Measurements from ENCODE around the gene S1PR3. TPM values are rescaled to one million over a fixed set of nuclear protein-coding genes. Genes with fewer than 3 reads are reported as not detected.

The S1PR3 gene
- total and polyA plus RNA-seq, 12 donors, result 3.6 to 61.6 (median 13.3) TPM

DNA sequence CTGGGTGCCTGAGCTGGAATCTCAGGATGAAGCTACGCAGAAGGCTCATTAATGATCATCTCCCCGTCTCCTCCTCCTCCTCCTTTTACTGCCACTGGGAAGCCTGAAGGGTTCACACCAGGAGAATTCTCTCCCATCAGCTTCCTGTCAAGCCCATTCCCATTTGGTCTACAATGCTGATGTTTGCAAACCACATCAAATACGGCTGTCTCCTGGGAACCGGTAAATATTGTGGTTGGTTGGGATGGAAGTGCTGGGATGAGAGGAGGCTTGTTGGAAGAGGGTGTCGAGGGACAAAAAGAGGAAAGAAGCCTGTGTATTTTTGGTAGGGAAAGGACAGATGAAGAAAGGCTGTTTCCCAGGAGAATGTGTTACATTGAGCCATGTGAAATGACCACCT lies 13.2 kb upstream of the S1PR3 start:
- DNase-seq, result no peak
- peak in 3 of 8 donors; percentile 42 to 88 (median 87) for ATAC-seq
- peaks cover 0 to 21% (median 0%) of the 10 kb centered on the region in 11 donors for H3K9me3 ChIP-seq
- no peaks in the 10 kb centered on the region for H3K36me3 ChIP-seq
- H3K4me1 ChIP-seq, result peaks cover 0 to 19% (median 2%) of the 10 kb centered on the region in 9 donors
- WGBS, 2 donors, result 47 to 60% methylated on average over 5 of the region's 5 CpGs
- H3K27me3 ChIP-seq, result no peaks in the 10 kb centered on the region
- intact Hi-C loops (cut with DNase I), result loop anchor here in 1 of 10 donors (10.0 kb wide), 1 partner anchor 193 kb away; no protein-coding TSS in a partner anchor
- TF ChIP-seq, protein P1, sequence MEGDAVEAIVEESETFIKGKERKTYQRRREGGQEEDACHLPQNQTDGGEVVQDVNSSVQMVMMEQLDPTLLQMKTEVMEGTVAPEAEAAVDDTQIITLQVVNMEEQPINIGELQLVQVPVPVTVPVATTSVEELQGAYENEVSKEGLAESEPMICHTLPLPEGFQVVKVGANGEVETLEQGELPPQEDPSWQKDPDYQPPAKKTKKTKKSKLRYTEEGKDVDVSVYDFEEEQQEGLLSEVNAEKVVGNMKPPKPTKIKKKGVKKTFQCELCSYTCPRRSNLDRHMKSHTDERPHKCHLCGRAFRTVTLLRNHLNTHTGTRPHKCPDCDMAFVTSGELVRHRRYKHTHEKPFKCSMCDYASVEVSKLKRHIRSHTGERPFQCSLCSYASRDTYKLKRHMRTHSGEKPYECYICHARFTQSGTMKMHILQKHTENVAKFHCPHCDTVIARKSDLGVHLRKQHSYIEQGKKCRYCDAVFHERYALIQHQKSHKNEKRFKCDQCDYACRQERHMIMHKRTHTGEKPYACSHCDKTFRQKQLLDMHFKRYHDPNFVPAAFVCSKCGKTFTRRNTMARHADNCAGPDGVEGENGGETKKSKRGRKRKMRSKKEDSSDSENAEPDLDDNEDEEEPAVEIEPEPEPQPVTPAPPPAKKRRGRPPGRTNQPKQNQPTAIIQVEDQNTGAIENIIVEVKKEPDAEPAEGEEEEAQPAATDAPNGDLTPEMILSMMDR (IDR thresholded peaks at IDR 0.05), result no peak
- no peak overlapping the region for H3K4me3 ChIP-seq
- no peak overlapping the region for H3K27ac ChIP-seq

DNA sequence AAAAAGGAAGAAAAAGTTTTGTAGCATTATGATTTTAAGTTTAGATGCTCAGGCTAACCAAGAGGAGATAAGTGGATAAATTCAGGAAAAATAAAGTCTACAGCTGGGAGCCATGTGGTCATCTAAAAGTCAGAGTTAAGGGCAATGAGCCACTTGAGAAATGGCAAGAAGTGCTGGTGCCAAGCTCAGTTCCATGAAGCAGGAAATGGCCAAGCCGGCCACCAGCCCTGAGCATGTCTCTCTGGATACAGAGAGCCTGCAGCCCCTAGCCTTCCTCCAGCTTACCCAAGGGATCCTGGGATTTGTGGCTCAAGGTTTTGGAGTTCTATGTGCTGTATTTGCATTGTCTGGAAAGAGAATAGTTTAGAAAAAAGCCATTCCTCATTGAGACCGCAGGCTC lies 12.2 kb upstream of the S1PR3 start:
- Histone ChIP-seq H3K27ac (no peak overlapping the region), H3K4me3 (no peak overlapping the region), H3K36me3 (no peaks in the 10 kb centered on the region), H3K27me3 (no peaks in the 10 kb centered on the region), H3K4me1 (peaks cover 0 to 19% (median 2%) of the 10 kb centered on the region in 9 donors), H3K9me3 (peaks cover 0 to 19% (median 0%) of the 10 kb centered on the region in 11 donors)
- WGBS, 2 donors, result 76 to 79% methylated on average over 2 of the region's 2 CpGs
- ATAC-seq (peak in 1 of 8 donors; percentile 33), DNase-seq (no peak)
- intact Hi-C loops (cut with DNase I), result loop anchor here in 1 of 10 donors (10.0 kb wide), 1 partner anchor 194 kb away; no protein-coding TSS in a partner anchor
- TF ChIP-seq, protein P1 (IDR thresholded peaks at IDR 0.05), result no peak

DNA sequence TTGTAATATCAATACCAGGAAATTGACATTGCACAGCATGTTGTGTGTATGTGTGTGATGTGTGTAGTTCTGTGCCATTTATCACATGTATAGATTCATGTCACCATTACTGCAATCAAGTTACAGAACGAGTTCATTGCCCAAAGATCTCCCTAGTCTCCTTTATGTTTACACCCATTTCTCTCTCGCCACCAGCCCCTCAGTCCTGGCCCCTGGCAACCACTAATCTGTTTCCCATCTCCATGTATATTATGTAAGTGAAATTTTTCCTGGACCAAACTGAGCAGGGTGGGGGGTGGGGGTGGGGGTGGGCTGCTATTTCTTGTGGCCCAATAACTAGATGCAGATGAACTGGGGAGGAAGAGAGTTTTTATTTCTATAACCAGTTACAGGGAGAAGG lies 11.5 kb upstream of the S1PR3 start:
- no peak overlapping the region for H3K4me3 ChIP-seq
- DNase-seq, result no peak
- ATAC-seq, result no peak
- H3K27ac ChIP-seq, result no peak overlapping the region
- intact Hi-C loops (cut with DNase I), result loop anchor here in 2 of 10 donors (10.0 kb wide), 2 partner anchors 105 to 195 kb away; no protein-coding TSS in a partner anchor
- H3K4me1 ChIP-seq, result peaks cover 0 to 19% (median 2%) of the 10 kb centered on the region in 9 donors
- H3K36me3 ChIP-seq, result no peaks in the 10 kb centered on the region
- TF ChIP-seq, protein P1 (IDR thresholded peaks at IDR 0.05), result no peak
- H3K9me3 ChIP-seq, result peaks cover 0 to 19% (median 0%) of the 10 kb centered on the region in 11 donors
- H3K27me3 ChIP-seq, result no peaks in the 10 kb centered on the region
- WGBS, 2 donors, result 93% methylated on average over 2 of the region's 2 CpGs

DNA sequence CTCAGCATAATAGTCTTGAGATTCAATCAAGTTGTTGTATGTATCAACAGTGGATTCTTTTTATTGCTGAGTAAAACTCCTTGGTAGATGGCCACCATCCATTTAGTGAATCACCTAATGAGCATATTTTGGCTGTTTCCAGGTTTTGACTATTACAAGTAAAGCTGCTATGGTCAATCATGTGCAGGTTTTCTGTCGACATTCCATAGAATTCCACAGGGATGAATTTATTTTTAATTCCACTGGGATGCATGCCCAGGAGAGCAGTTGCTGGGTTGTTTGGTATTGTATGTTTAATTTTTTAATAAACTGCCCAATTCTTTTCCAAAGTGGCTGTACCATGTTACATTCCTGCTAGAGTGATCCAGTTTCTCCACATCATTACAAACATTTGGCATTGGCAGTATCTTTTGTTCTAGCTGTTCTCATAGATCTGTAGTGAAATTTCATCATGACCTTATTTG lies 10.5 kb upstream of the S1PR3 start:
- Histone ChIP-seq H3K4me3 (no peak overlapping the region), H3K27me3 (no peaks in the 10 kb centered on the region), H3K27ac (no peak overlapping the region), H3K36me3 (no peaks in the 10 kb centered on the region), H3K9me3 (peaks cover 0 to 19% (median 0%) of the 10 kb centered on the region in 11 donors), H3K4me1 (peaks cover 0 to 19% (median 2%) of the 10 kb centered on the region in 9 donors)
- DNase-seq, result no peak
- ATAC-seq, result no peak
- WGBS, 2 donors, result 47 to 61% methylated on average over 1 of the region's 1 CpG
- intact Hi-C loops (cut with DNase I), result loop anchor here in 1 of 10 donors (10.0 kb wide), 1 partner anchor 106 kb away; no protein-coding TSS in a partner anchor
- TF ChIP-seq, protein P1 (IDR thresholded peaks at IDR 0.05), result no peak
